GM19238 (cell line): ENCODE results near the gene MS4A10.

Source experiments
- DNase-seq: peaks from one replicate; pipeline ENCODE4 v3.0.0; 2011; ENCODE audit warnings: low spot score; ENCODE audit not compliant: insufficient read length

Gene MS4A10

GRCh38 chr11:60765355-60765754 is 19.8 kb upstream of the MS4A10 start:
- DNase-seq, result no peak

- no peak for DNase-seq
Measured at GRCh38 chr11:60766547-60766946, 18.6 kb upstream of the MS4A10 start.

- DNase-seq, result no peak
Measured at GRCh38 chr11:60767388-60767811, 17.7 kb upstream of the MS4A10 start.

GRCh38 chr11:60768202-60768601 is 16.9 kb upstream of the MS4A10 start:
- no peak for DNase-seq

- no peak for DNase-seq
Measured at GRCh38 chr11:60769273-60769672, 15.9 kb upstream of the MS4A10 start.

GRCh38 chr11:60769811-60770210 is 15.3 kb upstream of the MS4A10 start:
- no peak for DNase-seq

- no peak for DNase-seq
Measured at GRCh38 chr11:60771146-60771545, 14.0 kb upstream of the MS4A10 start.

- DNase-seq, result no peak
Measured at GRCh38 chr11:60771879-60772525, 13.1 kb upstream of the MS4A10 start.

GRCh38 chr11:60772666-60773065 is 12.5 kb upstream of the MS4A10 start:
- DNase-seq, result no peak

GRCh38 chr11:60774726-60775125 is 10.4 kb upstream of the MS4A10 start:
- DNase-seq, result no peak

GRCh38 chr11:60775420-60775961 is 9.6 kb upstream of the MS4A10 start:
- peak; percentile 84 for DNase-seq

- DNase-seq, result no peak
Measured at GRCh38 chr11:60776167-60776566, 9.0 kb upstream of the MS4A10 start.

GRCh38 chr11:60777106-60777505 is 8.0 kb upstream of the MS4A10 start:
- no peak for DNase-seq

- no peak for DNase-seq
Measured at GRCh38 chr11:60777572-60777971, 7.6 kb upstream of the MS4A10 start.

- no peak for DNase-seq
Measured at GRCh38 chr11:60780065-60780464, 5.1 kb upstream of the MS4A10 start.

- no peak for DNase-seq
Measured at GRCh38 chr11:60780774-60781173, 4.4 kb upstream of the MS4A10 start.

GRCh38 chr11:60781286-60781980 is 3.7 kb upstream of the MS4A10 start:
- no peak for DNase-seq

GRCh38 chr11:60781981-60782316 is 3.2 kb upstream of the MS4A10 start:
- no peak for DNase-seq

- no peak for DNase-seq
Measured at GRCh38 chr11:60782393-60783140, 2.6 kb upstream of the MS4A10 start.

- no peak for DNase-seq
Measured at GRCh38 chr11:60783141-60783484, 2.0 kb upstream of the MS4A10 start.

GRCh38 chr11:60783911-60784310 is 1.2 kb upstream of the MS4A10 start:
- DNase-seq, result no peak

- no peak for DNase-seq
Measured at GRCh38 chr11:60785806-60786361, 751 bp downstream of the MS4A10 start.
